Activated T-helper 2 cell treated with anti-CD3 and anti-CD28 coated beads, Interferon-gamma antibody, Interleukin-2, Interleukin-4, amounts not matched to agents 10 μg/mL and 5 μg/mL and 100 μg/mL, durations not matched to agents 14 hours and 24 hours and 36 hours (primary cell): ENCODE data around the gene OLFML2A. TPM values are rescaled to one million over a fixed set of nuclear protein-coding genes. Genes with fewer than 3 reads are reported as not detected.

Source experiments
- DNase-seq: peaks from one replicate; pipeline ENCODE4 v3.0.0; 2021; ENCODE audit warnings: low spot score
- H3K27ac Mint-ChIP-seq: one replicate; pipeline ENCODE4 v1.8.0; 2021; ENCODE audit warnings: mixed read lengths
- H3K27me3 Mint-ChIP-seq: one replicate; pipeline ENCODE4 v1.8.0; 2021; ENCODE audit warnings: low read depth, mixed read lengths
- H3K36me3 Mint-ChIP-seq: one replicate; pipeline ENCODE4 v1.8.0; 2021; ENCODE audit warnings: low read depth, mixed read lengths
- H3K4me1 Mint-ChIP-seq: one replicate; pipeline ENCODE4 v1.8.0; 2021; ENCODE audit warnings: low read depth, mixed read lengths
- H3K4me3 Mint-ChIP-seq: one replicate; pipeline ENCODE4 v1.8.0; 2021; ENCODE audit warnings: low read depth, mild to moderate bottlenecking, moderate library complexity, mixed read lengths
- H3K9me3 Mint-ChIP-seq: one replicate; pipeline ENCODE4 v1.8.0; 2021; ENCODE audit warnings: mixed read lengths
- intact Hi-C: fragments of 100-400 bp; cut with micrococcal nuclease; formaldehyde crosslinking; loops from one replicate; pipeline ENCODE4 v1.15.1; 2023
- total RNA-seq: library from RNA; stranded (reverse); gene quantifications from 2 replicates; pipeline ENCODE4 v1.2.3, GENCODE V29; 2022

OLFML2A gene
- total RNA-seq, 1 donor from 2014 or later = not detected

DNA sequence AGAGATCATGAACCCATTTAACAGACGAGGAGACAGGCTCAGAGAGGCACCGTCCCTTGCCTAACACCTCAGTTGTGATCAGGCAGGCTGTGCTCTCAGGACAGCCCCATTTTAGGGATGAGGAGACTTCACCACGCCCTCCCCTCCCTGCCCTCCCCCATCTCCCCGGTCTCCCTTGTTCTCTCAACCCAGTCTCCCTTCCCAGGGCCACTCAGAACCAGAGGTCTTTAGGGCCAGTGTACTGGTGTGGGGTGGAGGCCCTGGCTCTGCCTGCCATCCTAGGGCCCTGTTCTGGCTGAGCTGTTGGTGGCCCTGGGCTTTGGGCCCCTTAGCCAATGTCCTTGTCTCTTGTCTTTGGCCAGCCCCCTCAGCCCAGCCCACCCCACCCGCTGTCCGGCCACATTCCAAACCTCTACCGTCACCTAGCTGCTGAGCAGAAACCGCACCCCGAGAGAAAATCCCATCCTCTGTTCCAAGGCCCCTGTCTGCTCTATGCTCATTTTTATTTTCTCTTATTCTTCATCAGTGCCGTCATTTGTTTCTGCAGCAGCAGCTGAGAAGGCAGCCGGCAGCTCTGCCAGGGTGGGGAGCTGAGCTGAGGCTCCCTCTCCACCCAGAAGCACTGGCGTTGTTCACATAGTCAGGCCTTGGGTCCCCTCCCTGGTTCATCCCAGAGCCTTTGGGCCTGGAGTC, 33.9 kb downstream of the OLFML2A start:
- H3K4me3 Mint-ChIP-seq = no peak overlapping the region
- H3K9me3 Mint-ChIP-seq = no peaks in the 10 kb centered on the region
- H3K27me3 Mint-ChIP-seq = no peaks in the 10 kb centered on the region

DNA sequence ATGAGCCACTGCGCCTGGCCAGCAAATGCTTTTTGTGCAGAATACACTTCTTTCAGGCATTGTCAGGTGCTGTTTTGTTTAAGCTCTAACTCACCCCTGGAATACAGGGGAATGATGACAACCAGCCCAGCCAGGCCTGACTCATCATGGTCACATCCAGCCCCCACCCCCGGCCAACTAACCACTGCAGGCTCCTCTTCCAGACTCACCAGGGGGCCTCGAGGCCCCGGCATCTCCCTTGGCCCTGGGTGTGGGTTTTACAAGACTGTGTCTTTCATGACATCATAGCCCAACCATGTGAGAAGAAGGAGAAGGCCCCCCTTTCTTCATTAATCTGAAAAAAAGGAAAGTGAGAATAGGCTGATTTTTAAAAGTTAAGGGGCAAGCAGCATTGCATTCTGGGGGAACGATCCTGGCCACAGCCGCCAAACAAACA, 35.5 kb downstream of the OLFML2A start:
- no peak overlapping the region for H3K4me3 Mint-ChIP-seq
- no peaks in the 10 kb centered on the region for H3K27me3 Mint-ChIP-seq
- no peaks in the 10 kb centered on the region for H3K4me1 Mint-ChIP-seq
- no peak overlapping the region for H3K27ac Mint-ChIP-seq
- no peak for DNase-seq
- H3K36me3 Mint-ChIP-seq = no peaks in the 10 kb centered on the region
- no peaks in the 10 kb centered on the region for H3K9me3 Mint-ChIP-seq
- intact Hi-C loops = no loop called here

More for the DNA sequence above, 33.9 kb downstream of the OLFML2A start:
- Mint-ChIP-seq H3K4me1 (no peaks in the 10 kb centered on the region), H3K27ac (no peak overlapping the region), H3K36me3 (no peaks in the 10 kb centered on the region)
- intact Hi-C loops = no loop called here
- DNase-seq = no peak

DNA sequence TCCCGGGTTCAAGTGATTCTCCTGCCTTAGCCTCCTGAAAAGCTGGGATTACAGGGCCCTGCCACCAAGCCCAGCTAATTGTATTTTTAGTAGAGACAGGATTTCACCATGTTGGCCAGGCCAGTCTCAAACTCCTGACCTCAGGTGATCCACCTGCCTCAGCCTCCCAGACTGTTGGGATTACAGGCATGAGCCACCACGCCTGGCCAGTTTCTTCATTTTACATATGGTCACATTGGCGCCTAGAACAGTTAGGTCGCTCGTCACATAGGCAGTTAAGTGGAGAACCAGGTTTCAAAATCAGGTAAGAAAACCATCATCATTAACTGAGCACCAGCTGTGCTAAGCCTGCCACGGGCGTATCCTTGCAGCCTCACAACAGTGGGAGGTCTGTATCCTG, 36.1 kb downstream of the OLFML2A start:
- Mint-ChIP-seq H3K9me3 (no peaks in the 10 kb centered on the region), H3K36me3 (no peaks in the 10 kb centered on the region), H3K4me3 (no peak overlapping the region), H3K27me3 (no peaks in the 10 kb centered on the region), H3K4me1 (peaks cover 1% of the 10 kb centered on the region), H3K27ac (no peak overlapping the region)
- no peak for DNase-seq
- intact Hi-C loops = no loop called here

DNA sequence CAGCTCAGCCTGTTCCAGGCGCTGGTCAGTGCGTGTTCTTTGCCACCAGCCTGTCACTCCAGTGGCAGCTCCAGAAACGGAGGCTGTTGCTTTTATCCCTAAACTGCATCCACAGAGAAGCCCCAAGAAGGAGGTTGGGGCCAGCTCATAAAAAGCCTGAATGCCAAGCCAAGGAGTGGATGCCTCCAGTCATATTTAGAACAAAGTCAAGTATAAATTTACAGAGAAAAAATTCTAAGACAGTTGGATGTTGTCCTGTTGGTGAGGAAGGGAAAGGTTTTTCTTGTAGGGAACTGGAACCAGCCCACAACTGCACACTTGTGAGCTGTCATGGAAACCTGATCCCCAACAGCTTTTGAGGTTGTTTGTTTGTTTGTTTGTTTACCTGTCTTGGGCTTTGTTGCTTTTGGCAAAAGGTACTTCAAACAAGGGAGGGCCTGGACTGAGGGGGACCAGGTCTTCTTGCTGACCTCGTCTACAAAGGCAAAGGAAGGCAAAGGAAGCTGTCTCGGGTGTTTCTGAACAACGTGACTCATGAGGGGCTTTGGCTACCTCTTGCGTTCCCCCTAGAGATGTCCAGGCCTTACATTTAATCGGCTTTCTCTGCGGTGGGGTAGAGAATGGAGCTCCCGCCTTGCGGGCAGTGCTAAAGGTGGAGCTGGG, 36.7 kb downstream of the OLFML2A start:
- H3K36me3 Mint-ChIP-seq = no peaks in the 10 kb centered on the region
- no peak overlapping the region for H3K4me3 Mint-ChIP-seq
- no peaks in the 10 kb centered on the region for H3K9me3 Mint-ChIP-seq
- no peak for DNase-seq
- no peak overlapping the region for H3K27ac Mint-ChIP-seq
- H3K4me1 Mint-ChIP-seq = peaks cover 7% of the 10 kb centered on the region
- H3K27me3 Mint-ChIP-seq = no peaks in the 10 kb centered on the region
- intact Hi-C loops = no loop called here

DNA sequence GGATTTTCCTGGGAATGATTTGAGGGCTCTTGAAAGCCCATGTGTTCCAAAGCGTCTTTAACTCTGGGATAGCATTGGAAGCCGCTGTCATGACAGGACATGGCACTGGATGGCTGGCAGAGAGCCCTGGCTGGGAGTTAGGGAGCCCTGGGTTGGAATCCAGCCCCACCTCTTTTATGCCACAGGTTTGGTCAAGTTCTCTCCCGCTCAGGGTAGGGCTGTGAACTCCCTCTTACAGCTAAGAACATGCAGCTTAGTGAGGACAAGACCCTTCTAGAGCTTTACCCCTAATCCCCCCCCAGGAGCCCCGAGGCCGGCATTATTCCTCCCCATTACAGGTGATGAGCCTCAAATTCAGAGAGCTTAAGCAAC, 37.2 kb downstream of the OLFML2A start:
- Mint-ChIP-seq H3K36me3 (no peaks in the 10 kb centered on the region), H3K4me3 (no peak overlapping the region), H3K9me3 (no peaks in the 10 kb centered on the region), H3K27ac (no peak overlapping the region), H3K4me1 (peaks cover 9% of the 10 kb centered on the region), H3K27me3 (no peaks in the 10 kb centered on the region)
- intact Hi-C loops = no loop called here
- DNase-seq = no peak

DNA sequence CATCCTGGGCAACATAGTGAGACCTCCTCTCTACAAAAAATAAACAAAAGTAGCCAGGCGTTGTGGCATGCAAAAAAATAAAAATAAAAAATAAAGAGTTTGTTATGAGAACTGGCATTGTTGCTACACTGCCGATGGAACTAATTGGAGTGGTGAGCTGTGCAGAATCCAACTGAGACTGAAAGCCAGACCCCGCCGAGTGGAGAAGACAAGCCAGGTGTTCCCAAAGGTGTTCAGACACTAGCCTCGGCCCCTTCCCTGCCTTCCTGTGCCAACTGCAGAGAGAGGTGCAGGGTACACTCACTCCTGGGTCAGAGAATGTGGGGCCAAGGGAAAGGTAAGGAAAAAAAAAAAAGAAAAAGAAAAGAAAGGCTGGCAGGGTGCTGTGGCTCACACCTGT, 38.7 kb downstream of the OLFML2A start:
- Mint-ChIP-seq H3K27me3 (no peaks in the 10 kb centered on the region), H3K9me3 (no peaks in the 10 kb centered on the region), H3K4me3 (no peak overlapping the region), H3K4me1 (peaks cover 9% of the 10 kb centered on the region), H3K27ac (no peak overlapping the region), H3K36me3 (no peaks in the 10 kb centered on the region)
- DNase-seq = no peak
- intact Hi-C loops = no loop called here

DNA sequence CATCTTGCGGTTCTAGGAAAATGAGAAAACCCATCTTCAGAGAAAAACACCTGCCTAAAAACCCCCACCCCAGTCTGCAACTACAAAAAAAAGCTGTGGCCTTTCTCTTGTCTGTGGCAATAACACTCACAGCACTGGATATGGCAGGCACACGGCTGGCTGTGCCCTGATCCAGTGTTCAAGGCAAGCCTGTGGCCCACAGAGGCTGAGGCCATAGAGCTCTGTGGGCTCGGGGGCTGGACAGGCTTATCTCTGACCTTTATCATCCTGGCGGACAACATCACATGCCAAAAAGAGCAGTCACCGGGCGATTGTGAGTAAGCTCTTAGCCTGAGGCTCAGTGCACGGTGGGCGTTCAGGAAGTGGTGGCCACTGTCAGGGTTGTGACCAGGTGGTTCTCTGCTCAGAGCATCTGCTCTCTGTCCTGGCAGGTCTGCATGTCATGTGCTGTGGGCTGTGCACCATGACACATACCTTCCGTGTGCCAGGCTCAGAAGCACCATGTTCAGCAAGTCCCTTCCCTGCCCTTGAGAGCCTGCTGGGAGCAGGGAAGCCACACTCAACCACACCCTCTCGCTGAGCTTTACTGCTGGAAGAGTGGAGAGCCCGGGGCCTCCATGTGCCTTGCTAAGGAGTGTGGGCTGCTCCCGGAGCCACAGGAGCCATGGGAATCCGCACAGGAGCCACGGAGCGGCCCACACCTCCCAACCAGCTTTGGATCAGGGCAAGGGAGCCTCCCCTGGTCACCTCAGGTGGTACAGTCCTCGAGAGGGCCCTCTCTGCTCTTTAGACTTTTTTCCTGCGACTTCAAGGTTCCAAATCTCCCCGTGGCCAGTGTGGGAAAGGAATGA, 41.7 kb downstream of the OLFML2A start:
- Mint-ChIP-seq H3K27me3 (peaks cover 4% of the 10 kb centered on the region), H3K4me1 (peaks cover 9% of the 10 kb centered on the region), H3K27ac (peak overlapping the region; percentile 36), H3K9me3 (no peaks in the 10 kb centered on the region), H3K4me3 (no peak overlapping the region), H3K36me3 (no peaks in the 10 kb centered on the region)
- no peak for DNase-seq
- intact Hi-C loops = no loop called here

DNA sequence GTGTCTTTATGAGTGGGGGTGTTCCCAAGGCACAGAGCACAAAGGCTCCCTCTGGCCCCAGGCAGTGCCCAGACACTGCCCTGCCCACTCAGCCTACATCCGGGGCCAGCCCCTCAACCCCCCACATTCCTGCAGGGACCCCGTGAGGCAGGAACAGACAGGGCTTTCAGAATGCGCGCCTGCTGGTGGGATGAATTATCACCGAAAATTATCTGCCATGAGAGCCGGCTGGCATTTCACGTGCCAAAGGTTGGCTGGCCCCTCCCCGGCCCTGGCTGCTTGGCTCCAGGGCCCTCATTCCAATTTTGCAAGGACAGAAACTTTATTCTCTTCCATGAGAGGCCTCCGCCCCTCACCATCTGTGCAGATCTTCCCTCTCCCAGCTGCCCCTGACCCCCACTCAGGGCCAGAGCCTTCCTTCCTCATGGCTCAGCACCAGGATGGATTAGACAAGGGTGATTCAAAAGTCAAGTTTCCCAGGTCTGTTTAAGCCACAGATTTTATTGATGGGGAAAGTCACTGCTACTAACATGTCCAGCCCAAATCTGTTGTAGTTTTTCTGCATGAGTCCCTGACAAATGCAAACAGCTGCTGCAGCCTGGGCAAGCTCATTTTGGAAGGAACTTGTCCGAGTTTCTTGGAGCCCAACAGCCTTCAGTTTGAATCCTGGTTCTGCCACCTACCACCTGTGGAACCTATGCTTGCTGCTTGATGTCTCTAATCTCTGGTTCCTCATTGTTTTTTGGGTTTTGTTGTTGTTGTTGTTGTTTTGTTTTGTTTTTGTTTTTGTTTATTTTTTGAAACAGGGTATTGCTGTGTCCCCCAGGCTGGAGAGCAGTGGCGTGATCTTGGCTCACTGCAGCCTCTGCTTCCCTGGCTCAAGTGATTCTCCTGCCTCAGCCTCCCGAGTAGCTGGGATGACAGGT, 44.0 kb downstream of the OLFML2A start:
- no peak for DNase-seq
- no peaks in the 10 kb centered on the region for H3K9me3 Mint-ChIP-seq
- no peak overlapping the region for H3K27ac Mint-ChIP-seq
- intact Hi-C loops = no loop called here
- H3K27me3 Mint-ChIP-seq = peaks cover 4% of the 10 kb centered on the region
- H3K4me3 Mint-ChIP-seq = no peak overlapping the region
- peaks cover 9% of the 10 kb centered on the region for H3K4me1 Mint-ChIP-seq
- H3K36me3 Mint-ChIP-seq = no peaks in the 10 kb centered on the region

DNA sequence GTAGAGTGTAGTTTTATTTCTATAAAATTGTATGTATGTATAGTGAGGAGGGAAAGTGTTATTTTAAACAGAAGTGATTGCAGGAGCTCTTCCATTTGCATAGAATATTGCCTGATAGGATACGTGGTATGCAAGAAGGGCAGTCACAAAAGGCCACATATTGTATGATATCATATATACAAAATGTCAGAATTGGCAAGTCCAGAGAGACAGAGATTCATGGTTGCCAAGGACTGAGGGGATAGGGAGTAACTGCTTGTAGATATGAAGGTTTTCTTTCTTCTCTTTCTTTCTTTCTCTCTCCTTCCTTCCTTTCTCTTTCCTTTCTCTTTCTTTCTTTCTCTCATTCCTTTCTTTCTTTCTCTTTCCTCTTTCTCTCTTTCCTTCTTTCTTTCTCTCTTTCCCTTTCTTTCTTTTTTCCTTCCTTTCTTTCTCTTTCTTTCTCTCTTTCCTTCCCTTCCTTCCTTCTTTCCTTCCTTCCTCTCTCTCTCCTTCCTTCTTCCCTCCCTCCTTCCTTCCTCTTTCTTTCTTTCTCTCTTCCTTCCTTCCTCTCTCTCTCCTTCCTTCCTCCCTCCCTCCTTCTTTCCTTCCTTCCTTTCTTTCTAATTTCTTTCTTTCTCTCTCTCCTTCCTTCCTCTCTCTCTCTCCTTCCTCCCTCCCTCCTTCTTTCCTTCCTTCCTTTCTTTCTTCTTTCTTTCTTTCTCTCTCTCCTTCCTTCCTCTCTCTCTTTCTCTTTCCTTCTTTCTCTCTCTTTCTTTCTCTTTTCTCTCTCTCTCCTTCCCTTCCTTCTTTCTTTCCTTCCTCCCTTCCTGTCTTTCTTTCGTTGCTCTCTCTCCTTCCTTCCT, 51.8 kb downstream of the OLFML2A start:
- no peak overlapping the region for H3K27ac Mint-ChIP-seq
- no peak for DNase-seq
- no peaks in the 10 kb centered on the region for H3K4me1 Mint-ChIP-seq
- H3K27me3 Mint-ChIP-seq = no peaks in the 10 kb centered on the region
- no peaks in the 10 kb centered on the region for H3K36me3 Mint-ChIP-seq
- H3K4me3 Mint-ChIP-seq = no peak overlapping the region
- H3K9me3 Mint-ChIP-seq = no peaks in the 10 kb centered on the region
- intact Hi-C loops = no loop called here

DNA sequence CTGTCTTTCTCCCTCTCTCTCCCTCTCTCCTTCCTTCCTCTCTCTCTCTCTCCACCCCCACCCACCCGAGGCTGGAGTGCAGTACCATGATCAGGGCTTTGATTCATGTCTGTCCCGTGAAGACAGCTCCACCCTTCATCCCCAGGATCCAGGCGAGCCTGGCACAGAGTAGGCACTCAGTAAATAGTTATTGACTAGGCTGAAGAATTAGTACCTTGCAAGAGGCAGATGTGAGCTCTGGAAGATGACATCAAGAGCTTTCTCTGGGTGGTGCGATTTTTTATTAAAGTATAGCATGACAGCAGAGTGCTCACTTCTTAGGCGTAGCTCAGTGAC, 52.4 kb downstream of the OLFML2A start:
- Mint-ChIP-seq H3K27me3 (no peaks in the 10 kb centered on the region), H3K36me3 (no peaks in the 10 kb centered on the region), H3K9me3 (no peaks in the 10 kb centered on the region), H3K4me1 (no peaks in the 10 kb centered on the region), H3K4me3 (no peak overlapping the region), H3K27ac (no peak overlapping the region)
- no peak for DNase-seq
- intact Hi-C loops = no loop called here

DNA sequence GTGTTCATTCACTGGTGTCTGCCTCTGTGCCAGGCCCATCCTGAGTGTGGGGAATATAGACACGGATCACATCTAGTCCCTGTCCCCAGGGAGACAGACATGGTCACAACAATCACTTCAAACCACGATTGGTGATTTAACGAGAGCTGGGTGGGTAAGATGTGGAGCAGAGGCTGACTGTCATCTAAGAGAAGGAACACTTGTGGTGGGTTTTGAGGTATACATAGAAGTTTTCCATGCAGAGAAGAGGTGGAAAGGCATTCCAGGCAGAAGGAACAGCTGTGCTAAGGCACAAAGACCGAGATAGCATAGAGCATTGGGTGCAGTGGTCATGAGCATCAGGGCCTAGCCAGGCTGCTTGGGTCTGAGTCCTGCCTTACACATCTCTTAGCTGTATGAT, 53.7 kb downstream of the OLFML2A start:
- H3K27me3 Mint-ChIP-seq = no peaks in the 10 kb centered on the region
- no peaks in the 10 kb centered on the region for H3K4me1 Mint-ChIP-seq
- no peaks in the 10 kb centered on the region for H3K9me3 Mint-ChIP-seq
- no peak overlapping the region for H3K27ac Mint-ChIP-seq
- H3K36me3 Mint-ChIP-seq = no peaks in the 10 kb centered on the region
- intact Hi-C loops = no loop called here
- no peak for DNase-seq
- no peak overlapping the region for H3K4me3 Mint-ChIP-seq
